PC-3 (cell line): ENCODE results near the gene FBN2. TPM values are rescaled to one million over a fixed set of nuclear protein-coding genes. Genes with fewer than 3 reads are reported as not detected.

Source experiments
- ATAC-seq: fragments of 200-7000 bp; cut with Tn5 transposase; 2 replicates; pipeline ENCODE4 v1.9.1; 2020; ENCODE audit warnings: mild to moderate bottlenecking, moderate library complexity
- BruUV-seq: library from RNA; stranded (reverse); fragments of 400-500 nt; replicated peaks from 2 replicates; lab custom pipeline; 2021; lab: Mats Ljungman, UMichigan
- CTCF ChIA-PET: fragments of 300-600 bp; sonication (Branson Sonifier 250); formaldehyde crosslinking; loops from one replicate; lab custom pipeline; 2022; ENCODE audit warnings: antibody characterized with exemption; lab: Charles Lee
- POLR2A ChIA-PET: fragments of 300-600 bp; sonication (Branson Sonifier 250); formaldehyde crosslinking; loops from one replicate; lab custom pipeline; 2022; ENCODE audit warnings: antibody characterized with exemption; ENCODE audit not compliant: unreplicated experiment; lab: Charles Lee
- DNase-seq: peaks from one replicate; pipeline ENCODE4 v3.0.0-alpha.2; 2015
- H2AFZ ChIP-seq: fragments of 300-600 bp; sonication (generic); 2 replicates; pipeline ENCODE4 v1.6.0; 2016; ENCODE audit warnings: antibody characterized with exemption, low read length
- H3F3A ChIP-seq: fragments of 300-600 bp; sonication (generic); one replicate; pipeline ENCODE4 v1.6.0; 2017; ENCODE audit warnings: antibody characterized with exemption, low read length, control low read depth, mild to moderate bottlenecking; ENCODE audit not compliant: unreplicated experiment
- H3K27ac ChIP-seq: fragments of 300-600 bp; sonication (generic); 2 replicates; pipeline ENCODE4 v1.5.1; 2016; ENCODE audit warnings: mild to moderate bottlenecking, low read length
- H3K27me3 ChIP-seq: fragments of 300-600 bp; sonication (generic); 2 replicates; pipeline ENCODE4 v1.6.1; 2016; ENCODE audit warnings: low read length, mixed read lengths
- H3K36me3 ChIP-seq: fragments of 300-600 bp; sonication (generic); 2 replicates; pipeline ENCODE4 v1.6.1; 2016; ENCODE audit warnings: low read depth, mixed run types, low read length, mixed read lengths
- H3K4me1 ChIP-seq: fragments of 300-600 bp; sonication (generic); 2 replicates; pipeline ENCODE4 v1.5.1; 2016; ENCODE audit warnings: low read length; ENCODE audit not compliant: insufficient read depth
- H3K4me2 ChIP-seq: fragments of 300-600 bp; sonication (generic); 2 replicates; pipeline ENCODE4 v1.6.0; 2016; ENCODE audit warnings: low read length
- H3K4me3 ChIP-seq: fragments of 300-600 bp; sonication (generic); 2 replicates; pipeline ENCODE4 v1.5.1; 2016; ENCODE audit warnings: mild to moderate bottlenecking, low read length, mixed read lengths
- H3K79me2 ChIP-seq: fragments of 300-600 bp; sonication (generic); 2 replicates; pipeline ENCODE4 v1.6.1; 2017; ENCODE audit warnings: low read length, mixed read lengths
- H3K9ac ChIP-seq: fragments of 300-600 bp; sonication (generic); 2 replicates; pipeline ENCODE4 v1.6.0; 2016; ENCODE audit warnings: mild to moderate bottlenecking, low read length
- H3K9me2 ChIP-seq: fragments of 300-600 bp; sonication (generic); replicated peaks from 2 replicates; pipeline ENCODE4 v1.6.1; 2016; ENCODE audit warnings: mixed run types, low read length, mixed read lengths
- H3K9me3 ChIP-seq: fragments of 300-600 bp; sonication (generic); 2 replicates; pipeline ENCODE4 v1.6.1; 2016; ENCODE audit warnings: low read length, mixed read lengths
- H4K20me1 ChIP-seq: fragments of 300-600 bp; sonication (generic); 2 replicates; pipeline ENCODE4 v1.6.1; 2016; ENCODE audit warnings: low read length, mixed read lengths
- EZH2 ChIP-seq: fragments of 300-600 bp; sonication (generic); IDR thresholded peaks from one replicate; pipeline ENCODE4 v1.6.1; 2017; ENCODE audit warnings: antibody characterized with exemption, mild to moderate bottlenecking, low read length; ENCODE audit not compliant: unreplicated experiment
- EZH2phosphoT487 ChIP-seq: fragments of 300-600 bp; sonication (generic); IDR thresholded peaks from 2 replicates; pipeline ENCODE4 v1.6.1; 2018; ENCODE audit warnings: mild to moderate bottlenecking, antibody characterized with exemption, low read length, borderline replicate concordance
- intact Hi-C: fragments of 100-400 bp; cut with micrococcal nuclease; formaldehyde crosslinking; loops from 2 replicates; pipeline ENCODE4 v1.9.0; 2023
- total RNA-seq: library from RNA; depleted of rRNA; stranded (reverse); fragments of >200 nt; gene quantifications from 2 replicates; pipeline ENCODE4 v1.2.3, GENCODE V29; 2014
- TF ChIP-seq, protein P1 (sequence below): fragments of 300-600 bp; sonication (generic); conservative IDR thresholded peaks from 2 replicates; pipeline ENCODE4 v1.5.1; 2017; ENCODE audit warnings: antibody characterized with exemption, low read depth, mild to moderate bottlenecking, low read length

Gene FBN2
- total RNA-seq, 1 experiment from 2014 or later, result 45.2 TPM

GRCh38 chr5:128343168-128343567, 194.9 kb downstream of the FBN2 start:
- Histone ChIP-seq H3K27me3 (no peaks in the 10 kb centered on the region), H3K9me2 (no peaks in the 10 kb centered on the region), H3F3A (no peaks in the 10 kb centered on the region), H3K27ac (no peak overlapping the region), H3K4me2 (no peak overlapping the region), H3K4me1 (no peaks in the 10 kb centered on the region), H3K36me3 (no peaks in the 10 kb centered on the region; the same call in 1 of the 2 replicates), H3K9ac (no peak overlapping the region), H3K9me3 (no peaks in the 10 kb centered on the region), H3K4me3 (no peak overlapping the region), H2AFZ (no peak overlapping the region), H3K79me2 (no peaks in the 10 kb centered on the region), H4K20me1 (no peaks in the 10 kb centered on the region)
- DNase-seq (no peak), ATAC-seq (no peak)
- TF ChIP-seq EZH2phosphoT487, result no peak
- TF ChIP-seq, protein P1, sequence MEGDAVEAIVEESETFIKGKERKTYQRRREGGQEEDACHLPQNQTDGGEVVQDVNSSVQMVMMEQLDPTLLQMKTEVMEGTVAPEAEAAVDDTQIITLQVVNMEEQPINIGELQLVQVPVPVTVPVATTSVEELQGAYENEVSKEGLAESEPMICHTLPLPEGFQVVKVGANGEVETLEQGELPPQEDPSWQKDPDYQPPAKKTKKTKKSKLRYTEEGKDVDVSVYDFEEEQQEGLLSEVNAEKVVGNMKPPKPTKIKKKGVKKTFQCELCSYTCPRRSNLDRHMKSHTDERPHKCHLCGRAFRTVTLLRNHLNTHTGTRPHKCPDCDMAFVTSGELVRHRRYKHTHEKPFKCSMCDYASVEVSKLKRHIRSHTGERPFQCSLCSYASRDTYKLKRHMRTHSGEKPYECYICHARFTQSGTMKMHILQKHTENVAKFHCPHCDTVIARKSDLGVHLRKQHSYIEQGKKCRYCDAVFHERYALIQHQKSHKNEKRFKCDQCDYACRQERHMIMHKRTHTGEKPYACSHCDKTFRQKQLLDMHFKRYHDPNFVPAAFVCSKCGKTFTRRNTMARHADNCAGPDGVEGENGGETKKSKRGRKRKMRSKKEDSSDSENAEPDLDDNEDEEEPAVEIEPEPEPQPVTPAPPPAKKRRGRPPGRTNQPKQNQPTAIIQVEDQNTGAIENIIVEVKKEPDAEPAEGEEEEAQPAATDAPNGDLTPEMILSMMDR, result no peak
- TF ChIP-seq EZH2, result no peak
- BruUV-seq, result no TSS peak
- POLR2A ChIA-PET, result no interaction called here
- CTCF ChIA-PET, result no interaction called here
- intact Hi-C loops, result no loop called here

GRCh38 chr5:128341056-128341455, 197.0 kb downstream of the FBN2 start:
- TF ChIP-seq EZH2, result no peak
- TF ChIP-seq, protein P1, result no peak
- no peak for TF ChIP-seq EZH2phosphoT487
- ChIA-PET CTCF (no interaction called here), POLR2A (no interaction called here)
- no peak for ATAC-seq
- no peaks in the 10 kb centered on the region for H3K9me2 ChIP-seq
- H2AFZ ChIP-seq, result no peak overlapping the region
- H3K27me3 ChIP-seq, result no peaks in the 10 kb centered on the region
- H3K9ac ChIP-seq, result no peak overlapping the region
- H3K4me1 ChIP-seq, result no peaks in the 10 kb centered on the region
- H4K20me1 ChIP-seq, result no peaks in the 10 kb centered on the region
- no peaks in the 10 kb centered on the region for H3K79me2 ChIP-seq
- no peak overlapping the region for H3K4me2 ChIP-seq
- peaks cover 4% of the 10 kb centered on the region; the same call in 1 of the 2 replicates for H3K36me3 ChIP-seq
- no peak overlapping the region for H3K27ac ChIP-seq
- no peaks in the 10 kb centered on the region for H3F3A ChIP-seq
- H3K9me3 ChIP-seq, result no peaks in the 10 kb centered on the region
- H3K4me3 ChIP-seq, result no peak overlapping the region
- intact Hi-C loops, result no loop called here
- no TSS peak for BruUV-seq
- DNase-seq, result no peak

- intact Hi-C loops, result no loop called here
- no peak overlapping the region for H3K4me2 ChIP-seq
- no peaks in the 10 kb centered on the region for H3K79me2 ChIP-seq
- H3K9ac ChIP-seq, result no peak overlapping the region
- H3F3A ChIP-seq, result no peaks in the 10 kb centered on the region
- no peak overlapping the region for H3K4me3 ChIP-seq
- no peaks in the 10 kb centered on the region for H4K20me1 ChIP-seq
- POLR2A ChIA-PET, result no interaction called here
- DNase-seq (no peak), ATAC-seq (no peak)
- H2AFZ ChIP-seq, result no peak overlapping the region
- H3K36me3 ChIP-seq, result peaks cover 4% of the 10 kb centered on the region; the same call in 1 of the 2 replicates
- H3K9me2 ChIP-seq, result no peaks in the 10 kb centered on the region
- H3K27ac ChIP-seq, result no peak overlapping the region
- no peak for TF ChIP-seq EZH2
- no peak for TF ChIP-seq EZH2phosphoT487
- TF ChIP-seq, protein P1, result no peak
- CTCF ChIA-PET, result no interaction called here
- no peaks in the 10 kb centered on the region for H3K4me1 ChIP-seq
- no TSS peak for BruUV-seq
- H3K27me3 ChIP-seq, result no peaks in the 10 kb centered on the region
- no peaks in the 10 kb centered on the region for H3K9me3 ChIP-seq
Measured at GRCh38 chr5:128340648-128341047, 197.4 kb downstream of the FBN2 start.
